ENCODE data around the gene REV3L. TPM values are rescaled to one million over a fixed set of nuclear protein-coding genes. Genes with fewer than 3 reads are reported as not detected.

Gene REV3L
- total and polyA plus RNA-seq, 12 donors = 5.6 to 25.8 (median 13.9) TPM

GRCh38 chr6:111263837-111264236 lies 219.2 kb downstream of the REV3L start:
- ATAC-seq = no peak
- WGBS, 2 donors = 82 to 83% methylated on average over 4 of the region's 4 CpGs

GRCh38 chr6:111260570-111261298 lies 222.3 kb downstream of the REV3L start:
- no peak for ATAC-seq
- DNase-seq = no peak
- Histone ChIP-seq H3K36me3 (peaks cover 0 to 28% (median 3%) of the 10 kb centered on the region in 9 donors), H3K27ac (no peak overlapping the region), H3K4me3 (peak overlapping the region in 2 of 10 donors; percentile 67 to 79), H3K27me3 (peaks cover 0 to 9% (median 0%) of the 10 kb centered on the region in 7 donors), H3K4me1 (peaks cover 0 to 28% (median 18%) of the 10 kb centered on the region in 9 donors), H3K9me3 (no peaks in the 10 kb centered on the region)
- TF ChIP-seq, protein P1, sequence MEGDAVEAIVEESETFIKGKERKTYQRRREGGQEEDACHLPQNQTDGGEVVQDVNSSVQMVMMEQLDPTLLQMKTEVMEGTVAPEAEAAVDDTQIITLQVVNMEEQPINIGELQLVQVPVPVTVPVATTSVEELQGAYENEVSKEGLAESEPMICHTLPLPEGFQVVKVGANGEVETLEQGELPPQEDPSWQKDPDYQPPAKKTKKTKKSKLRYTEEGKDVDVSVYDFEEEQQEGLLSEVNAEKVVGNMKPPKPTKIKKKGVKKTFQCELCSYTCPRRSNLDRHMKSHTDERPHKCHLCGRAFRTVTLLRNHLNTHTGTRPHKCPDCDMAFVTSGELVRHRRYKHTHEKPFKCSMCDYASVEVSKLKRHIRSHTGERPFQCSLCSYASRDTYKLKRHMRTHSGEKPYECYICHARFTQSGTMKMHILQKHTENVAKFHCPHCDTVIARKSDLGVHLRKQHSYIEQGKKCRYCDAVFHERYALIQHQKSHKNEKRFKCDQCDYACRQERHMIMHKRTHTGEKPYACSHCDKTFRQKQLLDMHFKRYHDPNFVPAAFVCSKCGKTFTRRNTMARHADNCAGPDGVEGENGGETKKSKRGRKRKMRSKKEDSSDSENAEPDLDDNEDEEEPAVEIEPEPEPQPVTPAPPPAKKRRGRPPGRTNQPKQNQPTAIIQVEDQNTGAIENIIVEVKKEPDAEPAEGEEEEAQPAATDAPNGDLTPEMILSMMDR (IDR thresholded peaks at IDR 0.05) = no peak
- WGBS, 2 donors = 86 to 90% methylated on average over 12 of the region's 12 CpGs
- intact Hi-C loops (cut with DNase I) = loop anchor here in 1 of 10 donors (10.0 kb wide), 1 partner anchor 384 kb away; no protein-coding TSS in a partner anchor

More at GRCh38 chr6:111263837-111264236, 219.2 kb downstream of the REV3L start:
- intact Hi-C loops (cut with DNase I) = loop anchor here in 1 of 10 donors (10.0 kb wide), 1 partner anchor 381 kb away; no protein-coding TSS in a partner anchor
- Histone ChIP-seq H3K27me3 (no peaks in the 10 kb centered on the region), H3K27ac (peak overlapping the region in 1 of 10 donors; percentile 13), H3K36me3 (peaks cover 0 to 51% (median 13%) of the 10 kb centered on the region in 9 donors), H3K9me3 (no peaks in the 10 kb centered on the region), H3K4me3 (no peak overlapping the region), H3K4me1 (peaks cover 0 to 32% (median 22%) of the 10 kb centered on the region in 9 donors)
- TF ChIP-seq, protein P1 (IDR thresholded peaks at IDR 0.05) = no peak
- DNase-seq = no peak

DNA sequence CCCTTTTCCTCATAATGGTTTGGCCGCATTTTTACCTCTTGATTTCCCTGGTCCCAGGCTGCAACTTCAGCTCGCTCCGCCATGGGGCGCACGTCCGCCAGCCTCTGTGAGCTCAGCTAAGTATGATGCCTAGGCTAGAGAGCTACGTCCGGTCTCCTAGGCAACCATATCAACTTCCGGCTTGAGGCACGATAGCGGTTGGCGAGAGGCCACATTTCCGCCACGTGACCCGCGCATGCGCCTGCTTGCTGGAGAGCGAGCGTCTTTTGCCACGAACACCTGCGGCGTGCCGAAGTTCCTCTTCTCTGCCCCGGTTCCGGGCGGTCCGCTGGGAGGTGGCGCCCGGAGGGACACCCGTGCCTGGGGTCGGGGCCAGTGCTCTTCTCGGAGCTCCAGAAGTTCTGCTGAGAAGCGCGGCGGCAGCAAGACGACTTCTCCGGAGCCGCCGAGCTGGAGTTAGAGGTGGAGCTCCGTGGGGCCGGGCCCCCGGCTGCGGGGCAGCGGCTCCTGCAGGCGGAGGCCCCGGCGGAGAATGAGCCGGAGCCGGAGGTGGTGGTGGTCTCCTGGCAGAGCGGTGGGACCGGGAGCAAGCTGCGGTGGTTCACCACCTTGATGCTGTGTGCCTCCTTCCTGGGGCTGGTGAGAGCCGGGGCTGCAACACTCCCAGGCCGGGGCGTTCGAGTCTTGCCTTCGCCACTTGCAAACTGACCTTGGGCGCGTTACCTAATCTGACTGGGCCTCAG lies 223.8 kb downstream of the REV3L start:
- Histone ChIP-seq H3K4me3 (peak overlapping the region; percentile 57 to 96 (median 70)), H3K36me3 (peaks cover 0 to 13% (median 0%) of the 10 kb centered on the region in 9 donors), H3K9me3 (no peaks in the 10 kb centered on the region), H3K4me1 (peaks cover 0 to 27% (median 17%) of the 10 kb centered on the region in 9 donors), H3K27me3 (peaks cover 0 to 14% (median 2%) of the 10 kb centered on the region in 7 donors), H3K27ac (peak overlapping the region in 9 of 10 donors; percentile 71 to 92 (median 88))
- WGBS, 2 donors = 1% methylated on average over 59 of the region's 59 CpGs
- peak; percentile 99 for DNase-seq
- intact Hi-C loops (cut with DNase I) = loop anchor here in 7 of 10 donors (1.0 to 10.0 kb wide), 9 partner anchors 218 to 786 kb away; partner anchors contain the start of gene REV3L (in 2 of the 7)
- TF ChIP-seq, protein P1 (IDR thresholded peaks at IDR 0.05) = peak; percentile 90 to 98 (median 95)
- peak; percentile 98 to 99 (median 99) for ATAC-seq

DNA sequence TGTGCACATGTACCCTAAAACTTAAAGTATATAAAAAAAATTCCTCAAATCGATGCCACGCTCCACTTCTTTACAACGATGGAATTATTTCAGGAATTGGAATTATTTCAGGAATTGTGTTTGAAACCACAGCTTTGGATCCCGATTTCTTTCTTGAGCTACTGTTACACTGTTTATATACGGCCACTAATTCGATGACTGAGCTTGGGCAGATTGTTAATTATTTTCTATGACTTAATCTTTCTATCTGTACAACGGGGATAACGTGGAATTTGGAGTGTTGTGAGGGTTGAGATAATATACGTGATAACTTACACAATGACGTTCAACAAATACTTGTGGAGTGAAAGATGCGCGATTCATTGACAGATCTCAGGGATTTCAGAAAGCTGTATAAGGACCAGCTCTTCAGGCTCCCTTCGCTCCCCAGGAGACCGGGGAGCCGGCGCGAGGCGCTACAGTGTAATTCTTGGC lies 224.4 kb downstream of the REV3L start:
- Histone ChIP-seq H3K36me3 (peaks cover 0 to 7% (median 0%) of the 10 kb centered on the region in 9 donors), H3K27ac (peak overlapping the region in 8 of 10 donors; percentile 30 to 92 (median 85)), H3K4me3 (peak overlapping the region in 9 of 10 donors; percentile 57 to 96 (median 67)), H3K9me3 (no peaks in the 10 kb centered on the region), H3K27me3 (peaks cover 0 to 19% (median 2%) of the 10 kb centered on the region in 7 donors), H3K4me1 (peaks cover 0 to 23% (median 17%) of the 10 kb centered on the region in 9 donors)
- intact Hi-C loops (cut with DNase I) = loop anchor here in 7 of 10 donors (1.0 to 10.0 kb wide), 9 partner anchors 219 to 786 kb away; partner anchors contain the start of gene REV3L (in 2 of the 7)
- DNase-seq (no peak), ATAC-seq (peak in 2 of 8 donors; percentile 2 to 18)
- TF ChIP-seq, protein P1 (IDR thresholded peaks at IDR 0.05) = no peak
- 15 to 17% methylated on average over 18 of the region's 18 CpGs for WGBS, 2 donors
